Sigmoid colon (tissue), 7 donors: ENCODE data around the gene QRICH1. TPM values are rescaled to one million over a fixed set of nuclear protein-coding genes. Genes with fewer than 3 reads are reported as not detected.
A peak's percentile ranks its signal among the peaks of the same experiment; 100 is the strongest.

Experiments
- DNase-seq: peaks from one replicate; pipeline ENCODE4 v3.0.0-alpha.2; 2019
- H3K27ac ChIP-seq, 4 donors: fragments of 200-600 bp; sonication (generic); one replicate each; pipeline ENCODE4 v1.5.1; 2016 to 2019; ENCODE audit warnings: mild to moderate bottlenecking in 1 of 4
- H3K27me3 ChIP-seq, 3 donors: fragments of 200-600 bp; sonication (generic); one replicate each; pipeline ENCODE4 v1.5.1; 2019; ENCODE audit warnings: mild to moderate bottlenecking in 1 of 3
- H3K36me3 ChIP-seq, 4 donors: fragments of 200-600 bp; sonication (generic); one replicate each; pipeline ENCODE4 v1.5.1; 2016 to 2019
- H3K4me1 ChIP-seq, 4 donors: fragments of 200-600 bp; sonication (generic); one replicate each; pipeline ENCODE4 v1.5.1; 2017 to 2019
- H3K4me3 ChIP-seq, 4 donors: fragments of 200-600 bp; sonication (generic); one replicate each; pipeline ENCODE4 v1.5.1; 2017 to 2019; ENCODE audit warnings: mild to moderate bottlenecking in 2 of 4, moderate library complexity in 1 of 4
- H3K9me3 ChIP-seq, 4 donors: fragments of 200-600 bp in 3 of 4; sonication (generic) in 3 of 4; one replicate each; pipeline versions ENCODE4 v1.5.1 to v1.6.1; 2013 to 2019
- EP300 ChIP-seq, 4 donors: sonication (generic); formaldehyde crosslinking; IDR thresholded peaks; one replicate each; pipeline ENCODE4 v1.6.1; 2017; ENCODE audit warnings: antibody characterized with exemption in 4 of 4
- POLR2A ChIP-seq, 2 donors: fragments of 450-650 bp; IDR thresholded peaks; one replicate each; pipeline ENCODE4 v1.6.1; 2016; ENCODE audit warnings: antibody characterized with exemption in 2 of 2, mild to moderate bottlenecking in 2 of 2, moderate library complexity in 2 of 2
- POLR2AphosphoS5 ChIP-seq, 4 donors: sonication (generic); formaldehyde crosslinking; IDR thresholded peaks; one replicate each; pipeline ENCODE4 v1.6.1; 2017; ENCODE audit warnings: antibody characterized with exemption in 4 of 4
- WGBS, 2 donors: extraction: QIAGEN DNeasy Blood & Tissue Kit; methylation state at CpG; one replicate each; pipeline ENCODE4 v1.1.7; 2013; 5-methylcytosine and 5-hydroxymethylcytosine counted together
- intact Hi-C: fragments of 100-400 bp; cut with DNase I; formaldehyde crosslinking; loops from one replicate; pipeline ENCODE4 v1.15.1; 2023
- polyA plus RNA-seq, 3 donors: library from polyadenylated mRNA; stranded (reverse); fragments of 200-250 nt; gene quantifications; one replicate each; pipeline ENCODE4 v1.2.3, GENCODE V29; 2013
- total RNA-seq, 4 donors: library from RNA; depleted of rRNA; stranded (reverse); fragments of >200 nt; gene quantifications; one replicate each; pipeline ENCODE4 v1.1.0, GENCODE V29; 2016
- TF ChIP-seq, protein P1 (sequence below), 4 experiments: fragments of 450-650 bp in 3 of 4; fragments of 200-600 bp in 1 of 4; IDR thresholded peaks; one replicate each; pipeline ENCODE4 v1.5.1; 2016 to 2019; ENCODE audit warnings: antibody characterized with exemption in 4 of 4, mild to moderate bottlenecking in 3 of 4, moderate library complexity in 2 of 4
- donor health status: healthy with polysubstance abuse.
- donor health status: Bipolar disorder and iron deficiency.
- donor health status: healthy.

QRICH1 gene
- total and polyA plus RNA-seq, 7 donors = 16.8 to 255 (median 68.4) TPM

DNA sequence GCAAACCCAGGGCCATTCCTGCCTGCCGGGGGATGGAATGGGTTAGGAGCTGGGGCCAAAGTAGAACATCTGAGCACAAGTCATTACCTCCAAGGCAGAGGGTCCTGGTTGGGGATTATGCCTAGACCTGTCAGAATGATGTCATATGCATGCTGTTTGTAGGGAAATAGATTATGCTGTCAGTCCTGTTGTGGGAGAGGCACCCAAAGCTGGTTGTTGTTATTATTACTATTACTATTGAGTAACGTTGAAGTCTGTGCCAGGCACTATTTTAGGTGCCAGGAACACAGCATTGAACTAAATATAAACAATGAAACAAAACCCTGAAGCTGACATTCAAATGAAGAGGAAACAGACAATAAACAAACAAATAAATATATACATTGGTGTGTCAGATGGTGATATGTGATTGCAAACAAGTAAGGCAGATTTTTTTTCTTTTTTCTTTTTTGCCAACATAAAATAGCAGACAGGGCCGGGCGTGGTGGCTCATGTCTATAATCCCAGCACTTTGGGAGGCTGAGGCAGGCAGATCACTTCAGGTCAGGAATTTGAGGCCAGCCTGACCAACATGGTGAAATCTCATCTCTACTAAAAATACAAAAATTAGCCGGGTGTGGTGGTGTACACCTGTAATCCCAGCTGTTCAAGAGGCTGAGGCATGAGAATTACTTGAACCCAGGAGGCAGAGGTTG lies 101.9 kb downstream of the QRICH1 start:
- TF ChIP-seq POLR2AphosphoS5 (IDR thresholded peaks at IDR 0.05) (no peak), EP300 (IDR thresholded peaks at IDR 0.05) (no peak), POLR2A (IDR thresholded peaks at IDR 0.05) (no peak)
- TF ChIP-seq, protein P1, sequence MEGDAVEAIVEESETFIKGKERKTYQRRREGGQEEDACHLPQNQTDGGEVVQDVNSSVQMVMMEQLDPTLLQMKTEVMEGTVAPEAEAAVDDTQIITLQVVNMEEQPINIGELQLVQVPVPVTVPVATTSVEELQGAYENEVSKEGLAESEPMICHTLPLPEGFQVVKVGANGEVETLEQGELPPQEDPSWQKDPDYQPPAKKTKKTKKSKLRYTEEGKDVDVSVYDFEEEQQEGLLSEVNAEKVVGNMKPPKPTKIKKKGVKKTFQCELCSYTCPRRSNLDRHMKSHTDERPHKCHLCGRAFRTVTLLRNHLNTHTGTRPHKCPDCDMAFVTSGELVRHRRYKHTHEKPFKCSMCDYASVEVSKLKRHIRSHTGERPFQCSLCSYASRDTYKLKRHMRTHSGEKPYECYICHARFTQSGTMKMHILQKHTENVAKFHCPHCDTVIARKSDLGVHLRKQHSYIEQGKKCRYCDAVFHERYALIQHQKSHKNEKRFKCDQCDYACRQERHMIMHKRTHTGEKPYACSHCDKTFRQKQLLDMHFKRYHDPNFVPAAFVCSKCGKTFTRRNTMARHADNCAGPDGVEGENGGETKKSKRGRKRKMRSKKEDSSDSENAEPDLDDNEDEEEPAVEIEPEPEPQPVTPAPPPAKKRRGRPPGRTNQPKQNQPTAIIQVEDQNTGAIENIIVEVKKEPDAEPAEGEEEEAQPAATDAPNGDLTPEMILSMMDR (IDR thresholded peaks at IDR 0.05) = no peak
- Histone ChIP-seq H3K27me3 (no peaks in the 10 kb centered on the region), H3K9me3 (no peaks in the 10 kb centered on the region), H3K27ac (peak overlapping the region in 3 of 4 donors; percentile 93 to 97 (median 95)), H3K36me3 (peaks cover 0 to 11% (median 7%) of the 10 kb centered on the region in 4 donors), H3K4me1 (peaks cover 0 to 33% (median 26%) of the 10 kb centered on the region in 4 donors), H3K4me3 (peak overlapping the region in 2 of 4 donors; percentile 91 to 95)
- WGBS, 2 donors = 62 to 77% methylated on average over 5 of the region's 5 CpGs
- intact Hi-C loops = loop anchor here (2.0 kb wide), 1 partner anchor 15 kb away; the partner anchor contains the start of gene WDR6
- no peak for DNase-seq

DNA sequence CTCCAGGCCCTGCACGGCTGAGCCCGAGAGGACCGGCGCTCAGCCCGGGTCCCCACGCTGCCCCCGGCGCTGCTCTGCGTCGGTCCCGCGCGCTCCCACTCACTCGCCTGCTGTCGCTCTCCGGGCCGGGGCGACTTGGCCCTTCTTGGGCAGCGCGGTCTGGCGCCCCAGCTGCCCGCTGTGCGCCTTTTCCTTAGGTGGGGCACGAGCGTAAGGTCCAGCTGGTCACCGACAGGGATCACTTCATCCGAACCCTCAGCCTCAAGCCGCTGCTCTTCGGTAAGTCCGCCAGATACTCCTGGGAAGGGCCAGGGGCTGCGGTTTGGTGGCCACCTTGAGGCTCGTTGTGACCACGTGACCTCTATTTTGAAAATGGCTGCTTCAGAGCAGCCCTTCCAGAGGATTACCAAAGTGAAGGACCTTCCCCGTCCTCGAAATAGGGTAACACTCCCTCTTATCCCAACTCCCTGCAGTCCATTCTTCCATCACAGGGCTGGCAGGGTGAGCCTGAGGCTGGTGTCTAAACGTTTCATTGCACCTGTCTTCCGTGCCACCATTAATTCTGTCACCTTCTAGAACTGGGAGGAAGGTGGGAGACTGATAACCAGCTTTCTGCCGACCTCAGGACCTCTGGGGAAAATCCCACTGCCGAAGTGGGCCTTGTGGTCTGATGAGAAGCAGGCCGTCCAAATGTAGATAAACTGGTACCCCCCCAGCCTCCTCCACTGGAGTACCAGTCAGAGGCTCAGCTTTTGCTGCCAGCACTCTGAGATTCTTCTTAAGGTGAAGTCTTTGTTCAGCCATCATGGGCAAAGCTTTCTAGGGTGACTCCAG lies 103.0 kb downstream of the QRICH1 start:
- Histone ChIP-seq H3K9me3 (no peaks in the 10 kb centered on the region), H3K36me3 (peaks cover 0 to 13% (median 3%) of the 10 kb centered on the region in 4 donors), H3K27ac (peak overlapping the region; percentile 93 to 97 (median 96)), H3K27me3 (no peaks in the 10 kb centered on the region), H3K4me1 (peaks cover 0 to 33% (median 26%) of the 10 kb centered on the region in 4 donors), H3K4me3 (peak overlapping the region; percentile 62 to 95 (median 90))
- intact Hi-C loops = loop anchor here (2.0 kb wide), 1 partner anchor 16 kb away; the partner anchor contains the start of gene WDR6
- TF ChIP-seq POLR2AphosphoS5 (IDR thresholded peaks at IDR 0.05) (no peak), POLR2A (IDR thresholded peaks at IDR 0.05) (no peak), EP300 (IDR thresholded peaks at IDR 0.05) (no peak)
- TF ChIP-seq, protein P1 (IDR thresholded peaks at IDR 0.05) = no peak
- no peak for DNase-seq
- WGBS, 2 donors = 1 to 5% methylated on average over 40 of the region's 40 CpGs

DNA sequence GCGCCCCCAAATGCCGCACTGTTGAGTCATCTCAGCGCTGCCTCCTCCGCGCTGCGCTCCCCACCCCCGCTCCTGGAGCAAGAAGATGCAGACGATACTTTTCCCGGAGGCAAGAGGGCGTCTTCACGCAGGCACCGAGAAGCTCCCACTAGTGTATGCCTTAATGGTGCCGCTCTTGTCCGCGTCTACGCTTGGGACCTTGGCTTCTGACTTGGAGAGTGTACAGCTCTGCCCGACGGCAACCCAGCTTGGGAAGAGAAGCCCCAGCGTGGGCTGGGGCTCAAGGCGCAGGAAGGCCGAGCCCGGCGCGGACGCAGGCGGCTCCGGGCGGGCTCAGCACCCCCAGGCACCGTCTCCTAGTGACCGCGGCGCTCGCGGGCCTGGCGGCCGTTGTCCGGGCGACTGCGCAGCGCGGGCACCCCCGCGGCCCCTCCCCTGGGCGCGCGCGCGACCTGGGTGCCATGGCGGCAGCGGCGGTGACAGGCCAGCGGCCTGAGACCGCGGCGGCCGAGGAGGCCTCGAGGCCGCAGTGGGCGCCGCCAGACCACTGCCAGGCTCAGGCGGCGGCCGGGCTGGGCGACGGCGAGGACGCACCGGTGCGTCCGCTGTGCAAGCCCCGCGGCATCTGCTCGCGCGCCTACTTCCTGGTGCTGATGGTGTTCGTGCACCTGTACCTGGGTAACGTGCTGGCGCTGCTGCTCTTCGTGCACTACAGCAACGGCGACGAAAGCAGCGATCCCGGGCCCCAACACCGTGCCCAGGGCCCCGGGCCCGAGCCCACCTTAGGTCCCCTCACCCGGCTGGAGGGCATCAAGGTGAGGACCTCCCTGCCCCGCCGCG lies 103.9 kb downstream of the QRICH1 start, which contains the start of gene P4HTM:
P4HTM (plus strand) TSS at position 446 of the 840 bp plus-strand sequence; CDS start at position 462, 16 bp downstream.
- TF ChIP-seq POLR2AphosphoS5 (IDR thresholded peaks at IDR 0.05) (peak; percentile 85 to 95 (median 93)), EP300 (IDR thresholded peaks at IDR 0.05) (no peak), POLR2A (IDR thresholded peaks at IDR 0.05) (peak; percentile 64 to 71)
- TF ChIP-seq, protein P1 (IDR thresholded peaks at IDR 0.05) = peak in 3 of 4 experiments; percentile 12 to 40 (median 18)
- DNase-seq = peak; percentile 97
- intact Hi-C loops = loop anchor here (2.0 to 5.0 kb wide), 4 partner anchors 17 to 457 kb away; partner anchors contain the start of genes IMPDH2, QRICH1 and WDR6
- H3K4me3 ChIP-seq = peak within 1 kb of the TSS; percentile 62 to 95 (median 90)
- no peaks in the 10 kb centered on the region for H3K9me3 ChIP-seq
- peak within 1 kb of the TSS; percentile 93 to 97 (median 96) for H3K27ac ChIP-seq
- H3K4me1 ChIP-seq = peaks cover 0 to 33% (median 26%) of the 10 kb centered on the region in 4 donors
- WGBS, 2 donors = 0% methylated on average over 91 of the region's 91 CpGs
- H3K36me3 ChIP-seq = peaks cover 0 to 21% (median 3%) of the 10 kb centered on the region in 4 donors
- H3K27me3 ChIP-seq = no peaks in the 10 kb centered on the region
